Sigmoid colon (tissue), 7 donors: Measurements from ENCODE around the gene TCF15. TPM values are rescaled to one million over a fixed set of nuclear protein-coding genes. Genes with fewer than 3 reads are reported as not detected.

Experiments
- DNase-seq: peaks from one replicate; pipeline ENCODE4 v3.0.0-alpha.2; 2019
- H3K27ac ChIP-seq, 4 donors: fragments of 200-600 bp; sonication (generic); one replicate each; pipeline ENCODE4 v1.5.1; 2016 to 2019; ENCODE audit warnings: mild to moderate bottlenecking in 1 of 4
- H3K27me3 ChIP-seq, 3 donors: fragments of 200-600 bp; sonication (generic); one replicate each; pipeline ENCODE4 v1.5.1; 2019; ENCODE audit warnings: mild to moderate bottlenecking in 1 of 3
- H3K36me3 ChIP-seq, 4 donors: fragments of 200-600 bp; sonication (generic); one replicate each; pipeline ENCODE4 v1.5.1; 2016 to 2019
- H3K4me1 ChIP-seq, 4 donors: fragments of 200-600 bp; sonication (generic); one replicate each; pipeline ENCODE4 v1.5.1; 2017 to 2019
- H3K4me3 ChIP-seq, 4 donors: fragments of 200-600 bp; sonication (generic); one replicate each; pipeline ENCODE4 v1.5.1; 2017 to 2019; ENCODE audit warnings: mild to moderate bottlenecking in 2 of 4, moderate library complexity in 1 of 4
- H3K9me3 ChIP-seq, 4 donors: fragments of 200-600 bp in 3 of 4; sonication (generic) in 3 of 4; one replicate each; pipeline versions ENCODE4 v1.5.1 to v1.6.1; 2013 to 2019
- EP300 ChIP-seq, 4 donors: sonication (generic); formaldehyde crosslinking; IDR thresholded peaks; one replicate each; pipeline ENCODE4 v1.6.1; 2017; ENCODE audit warnings: antibody characterized with exemption in 4 of 4
- POLR2A ChIP-seq, 2 donors: fragments of 450-650 bp; IDR thresholded peaks; one replicate each; pipeline ENCODE4 v1.6.1; 2016; ENCODE audit warnings: antibody characterized with exemption in 2 of 2, mild to moderate bottlenecking in 2 of 2, moderate library complexity in 2 of 2
- POLR2AphosphoS5 ChIP-seq, 4 donors: sonication (generic); formaldehyde crosslinking; IDR thresholded peaks; one replicate each; pipeline ENCODE4 v1.6.1; 2017; ENCODE audit warnings: antibody characterized with exemption in 4 of 4
- WGBS, 2 donors: extraction: QIAGEN DNeasy Blood & Tissue Kit; methylation state at CpG; one replicate each; pipeline ENCODE4 v1.1.7; 2013; 5-methylcytosine and 5-hydroxymethylcytosine counted together
- intact Hi-C: fragments of 100-400 bp; cut with DNase I; formaldehyde crosslinking; loops from one replicate; pipeline ENCODE4 v1.15.1; 2023
- polyA plus RNA-seq, 3 donors: library from polyadenylated mRNA; stranded (reverse); fragments of 200-250 nt; gene quantifications; one replicate each; pipeline ENCODE4 v1.2.3, GENCODE V29; 2013
- total RNA-seq, 4 donors: library from RNA; depleted of rRNA; stranded (reverse); fragments of >200 nt; gene quantifications; one replicate each; pipeline ENCODE4 v1.1.0, GENCODE V29; 2016
- TF ChIP-seq, protein P1 (sequence below), 4 experiments: fragments of 450-650 bp in 3 of 4; fragments of 200-600 bp in 1 of 4; IDR thresholded peaks; one replicate each; pipeline ENCODE4 v1.5.1; 2016 to 2019; ENCODE audit warnings: antibody characterized with exemption in 4 of 4, mild to moderate bottlenecking in 3 of 4, moderate library complexity in 2 of 4
- donor health status: healthy with polysubstance abuse.
- donor health status: Bipolar disorder and iron deficiency.
- donor health status: healthy.

The TCF15 gene
- total and polyA plus RNA-seq, 7 donors = 0.20 to 0.66 (median 0.36) TPM; not detected in 4

DNA sequence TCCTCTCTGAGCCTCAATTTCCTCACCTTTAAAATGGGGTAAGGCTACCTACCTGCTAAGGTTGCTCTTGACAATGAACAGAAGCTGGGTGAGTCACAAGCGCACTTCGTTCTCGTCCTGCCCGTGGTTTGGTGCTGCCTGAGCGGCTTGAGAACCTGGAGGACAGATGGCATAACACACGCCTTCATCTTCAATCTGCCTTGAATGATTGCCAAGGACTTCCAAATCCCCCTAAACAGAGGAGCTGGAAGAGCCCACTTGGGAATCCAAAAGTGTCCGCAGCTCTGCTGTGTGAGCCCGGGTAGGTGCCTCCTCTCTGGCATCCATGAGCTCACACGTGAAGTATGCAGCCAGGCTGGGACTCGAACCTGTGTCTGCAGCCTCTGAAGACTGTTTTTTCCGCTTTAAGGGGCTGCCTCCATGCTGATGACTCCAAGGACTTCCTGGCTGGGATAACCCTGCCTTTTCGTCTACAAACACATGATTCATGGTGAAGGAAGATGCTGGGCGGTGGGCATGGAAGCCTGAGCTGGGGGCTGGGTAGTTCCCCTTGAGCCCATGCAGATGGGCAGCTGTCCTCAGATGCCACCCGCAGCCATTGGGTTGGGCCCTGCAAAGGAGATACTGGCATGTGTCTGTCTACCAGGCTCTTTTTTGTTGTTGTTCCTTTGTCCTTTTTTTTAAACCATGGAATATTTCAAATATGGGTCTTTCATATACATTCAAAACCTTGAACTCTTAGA is 41.3 kb downstream of the TCF15 start:
- H3K4me1 ChIP-seq = peaks cover 0 to 17% (median 8%) of the 10 kb centered on the region in 4 donors
- H3K4me3 ChIP-seq = no peak overlapping the region
- no peak overlapping the region for H3K27ac ChIP-seq
- no peaks in the 10 kb centered on the region for H3K36me3 ChIP-seq
- 58 to 68% methylated on average over 14 of the region's 14 CpGs for WGBS, 2 donors
- no peak for DNase-seq
- peaks cover 13 to 77% (median 28%) of the 10 kb centered on the region in 3 donors for H3K27me3 ChIP-seq
- no peaks in the 10 kb centered on the region for H3K9me3 ChIP-seq
- intact Hi-C loops = no loop called here
- TF ChIP-seq, protein P1, sequence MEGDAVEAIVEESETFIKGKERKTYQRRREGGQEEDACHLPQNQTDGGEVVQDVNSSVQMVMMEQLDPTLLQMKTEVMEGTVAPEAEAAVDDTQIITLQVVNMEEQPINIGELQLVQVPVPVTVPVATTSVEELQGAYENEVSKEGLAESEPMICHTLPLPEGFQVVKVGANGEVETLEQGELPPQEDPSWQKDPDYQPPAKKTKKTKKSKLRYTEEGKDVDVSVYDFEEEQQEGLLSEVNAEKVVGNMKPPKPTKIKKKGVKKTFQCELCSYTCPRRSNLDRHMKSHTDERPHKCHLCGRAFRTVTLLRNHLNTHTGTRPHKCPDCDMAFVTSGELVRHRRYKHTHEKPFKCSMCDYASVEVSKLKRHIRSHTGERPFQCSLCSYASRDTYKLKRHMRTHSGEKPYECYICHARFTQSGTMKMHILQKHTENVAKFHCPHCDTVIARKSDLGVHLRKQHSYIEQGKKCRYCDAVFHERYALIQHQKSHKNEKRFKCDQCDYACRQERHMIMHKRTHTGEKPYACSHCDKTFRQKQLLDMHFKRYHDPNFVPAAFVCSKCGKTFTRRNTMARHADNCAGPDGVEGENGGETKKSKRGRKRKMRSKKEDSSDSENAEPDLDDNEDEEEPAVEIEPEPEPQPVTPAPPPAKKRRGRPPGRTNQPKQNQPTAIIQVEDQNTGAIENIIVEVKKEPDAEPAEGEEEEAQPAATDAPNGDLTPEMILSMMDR (IDR thresholded peaks at IDR 0.05) = no peak
- no peak for TF ChIP-seq EP300 (IDR thresholded peaks at IDR 0.05)
- no peak for TF ChIP-seq POLR2AphosphoS5 (IDR thresholded peaks at IDR 0.05)
- TF ChIP-seq POLR2A (IDR thresholded peaks at IDR 0.05) = no peak

DNA sequence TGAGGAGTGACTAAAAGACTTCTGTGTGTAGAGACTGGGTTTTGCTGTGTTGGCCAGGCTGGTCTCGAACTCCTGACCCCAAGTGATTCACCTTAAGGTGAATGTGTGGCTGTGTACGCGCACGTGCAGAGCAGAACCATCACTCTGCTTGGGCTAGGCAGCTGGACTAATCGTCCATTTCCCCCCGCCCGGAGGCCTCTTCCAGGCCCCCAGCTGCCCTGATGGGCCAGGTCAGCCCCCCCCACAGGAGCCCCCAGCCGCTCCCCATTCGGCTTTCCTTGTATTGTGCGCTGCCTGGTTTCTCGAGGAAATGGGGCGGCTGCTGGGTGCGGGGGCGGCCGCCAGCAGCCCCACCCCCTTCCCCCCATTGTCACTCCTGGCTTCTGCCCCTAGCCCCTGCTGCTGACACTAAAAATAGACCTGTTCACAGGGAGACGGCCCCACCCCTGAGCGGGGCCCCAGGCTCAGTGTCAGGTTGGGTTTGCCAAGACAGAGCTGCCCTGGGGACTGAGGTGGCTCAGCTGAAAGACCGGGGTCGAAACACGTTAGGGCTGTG is 41.9 kb downstream of the TCF15 start:
- 26 to 28% methylated on average over 20 of the region's 20 CpGs for WGBS, 2 donors
- peaks cover 13 to 70% (median 28%) of the 10 kb centered on the region in 3 donors for H3K27me3 ChIP-seq
- H3K27ac ChIP-seq = no peak overlapping the region
- H3K4me3 ChIP-seq = no peak overlapping the region
- no peak for TF ChIP-seq POLR2AphosphoS5 (IDR thresholded peaks at IDR 0.05)
- TF ChIP-seq EP300 (IDR thresholded peaks at IDR 0.05) = no peak
- TF ChIP-seq POLR2A (IDR thresholded peaks at IDR 0.05) = no peak
- TF ChIP-seq, protein P1 (IDR thresholded peaks at IDR 0.05) = no peak
- H3K4me1 ChIP-seq = peaks cover 0 to 17% (median 8%) of the 10 kb centered on the region in 4 donors
- H3K36me3 ChIP-seq = no peaks in the 10 kb centered on the region
- intact Hi-C loops = no loop called here
- no peaks in the 10 kb centered on the region for H3K9me3 ChIP-seq
- DNase-seq = no peak

DNA sequence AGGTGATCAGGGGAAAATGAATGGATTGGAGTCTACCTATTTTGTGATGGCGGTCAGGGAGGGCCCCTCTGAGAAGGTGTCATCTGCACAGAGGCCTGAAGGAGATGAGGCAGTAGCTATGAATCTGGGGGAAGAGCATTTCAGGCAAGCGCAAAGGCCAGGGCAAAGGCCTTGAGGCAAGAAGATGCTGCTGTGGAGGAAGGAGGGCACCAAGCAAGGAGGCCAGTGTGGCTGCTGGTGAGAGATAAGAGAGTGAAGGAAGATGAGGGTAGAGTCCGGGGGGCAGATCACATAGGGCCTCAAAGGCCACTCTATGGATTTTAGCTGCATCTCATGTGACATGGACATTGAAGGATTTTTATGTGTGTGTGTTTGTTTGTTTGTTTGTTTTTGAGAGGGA is 45.9 kb downstream of the TCF15 start:
- no peaks in the 10 kb centered on the region for H3K36me3 ChIP-seq
- peaks cover 0 to 4% (median 0%) of the 10 kb centered on the region in 4 donors for H3K4me1 ChIP-seq
- no peak for DNase-seq
- H3K9me3 ChIP-seq = no peaks in the 10 kb centered on the region
- intact Hi-C loops = no loop called here
- no peak overlapping the region for H3K4me3 ChIP-seq
- TF ChIP-seq POLR2A (IDR thresholded peaks at IDR 0.05) (no peak), POLR2AphosphoS5 (IDR thresholded peaks at IDR 0.05) (no peak), EP300 (IDR thresholded peaks at IDR 0.05) (no peak)
- TF ChIP-seq, protein P1 (IDR thresholded peaks at IDR 0.05) = no peak
- no peak overlapping the region for H3K27ac ChIP-seq
- WGBS, 2 donors = 95% methylated on average over 3 of the region's 3 CpGs
- H3K27me3 ChIP-seq = peaks cover 10 to 38% (median 20%) of the 10 kb centered on the region in 3 donors

DNA sequence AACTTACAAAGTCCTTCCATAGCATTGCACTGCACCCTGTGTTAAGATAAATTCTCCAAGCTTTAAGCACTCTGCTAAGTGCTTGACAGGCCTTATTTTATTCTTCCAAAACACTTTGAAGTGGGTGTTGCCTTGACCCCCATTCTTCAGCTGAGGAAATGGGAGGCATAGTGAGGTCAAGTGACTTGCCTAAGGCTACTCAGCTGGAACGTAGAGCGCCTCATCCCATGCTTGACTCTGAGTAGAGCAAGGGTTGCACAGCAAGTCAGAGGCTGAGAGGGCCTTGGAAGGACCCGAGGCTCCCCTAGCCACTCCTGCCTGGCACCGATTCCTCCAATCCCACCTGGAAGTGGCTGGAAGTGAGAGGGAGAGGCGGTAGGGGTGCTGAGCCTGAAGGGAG is 46.9 kb downstream of the TCF15 start:
- DNase-seq = no peak
- intact Hi-C loops = no loop called here
- Histone ChIP-seq H3K9me3 (no peaks in the 10 kb centered on the region), H3K4me1 (peaks cover 0 to 2% (median 0%) of the 10 kb centered on the region in 4 donors), H3K4me3 (no peak overlapping the region), H3K27me3 (peaks cover 6 to 28% (median 10%) of the 10 kb centered on the region in 3 donors), H3K36me3 (no peaks in the 10 kb centered on the region), H3K27ac (no peak overlapping the region)
- 87 to 90% methylated on average over 5 of the region's 5 CpGs for WGBS, 2 donors
- TF ChIP-seq POLR2A (IDR thresholded peaks at IDR 0.05) = no peak
- TF ChIP-seq POLR2AphosphoS5 (IDR thresholded peaks at IDR 0.05) = no peak
- TF ChIP-seq, protein P1 (IDR thresholded peaks at IDR 0.05) = no peak
- no peak for TF ChIP-seq EP300 (IDR thresholded peaks at IDR 0.05)
